Measurements from ENCODE around the gene RAB36. TPM values are rescaled to one million over a fixed set of nuclear protein-coding genes. Genes with fewer than 3 reads are reported as not detected.

The RAB36 gene
- total RNA-seq, 4 donors from 2014 or later = 0.35 to 0.55 TPM; not detected in 2

GRCh38 chr22:23166841-23167616 is 21.8 kb downstream of the RAB36 start:
- in situ Hi-C loops (cut with MboI; ENCODE audit: low sequenced_read_pairs in 4 of 4) = no loop called here

GRCh38 chr22:23168391-23169042 is 23.2 kb downstream of the RAB36 start:
- no peak for TF ChIP-seq POLR2A (IDR thresholded peaks at IDR 0.05)
- TF ChIP-seq, protein P1, sequence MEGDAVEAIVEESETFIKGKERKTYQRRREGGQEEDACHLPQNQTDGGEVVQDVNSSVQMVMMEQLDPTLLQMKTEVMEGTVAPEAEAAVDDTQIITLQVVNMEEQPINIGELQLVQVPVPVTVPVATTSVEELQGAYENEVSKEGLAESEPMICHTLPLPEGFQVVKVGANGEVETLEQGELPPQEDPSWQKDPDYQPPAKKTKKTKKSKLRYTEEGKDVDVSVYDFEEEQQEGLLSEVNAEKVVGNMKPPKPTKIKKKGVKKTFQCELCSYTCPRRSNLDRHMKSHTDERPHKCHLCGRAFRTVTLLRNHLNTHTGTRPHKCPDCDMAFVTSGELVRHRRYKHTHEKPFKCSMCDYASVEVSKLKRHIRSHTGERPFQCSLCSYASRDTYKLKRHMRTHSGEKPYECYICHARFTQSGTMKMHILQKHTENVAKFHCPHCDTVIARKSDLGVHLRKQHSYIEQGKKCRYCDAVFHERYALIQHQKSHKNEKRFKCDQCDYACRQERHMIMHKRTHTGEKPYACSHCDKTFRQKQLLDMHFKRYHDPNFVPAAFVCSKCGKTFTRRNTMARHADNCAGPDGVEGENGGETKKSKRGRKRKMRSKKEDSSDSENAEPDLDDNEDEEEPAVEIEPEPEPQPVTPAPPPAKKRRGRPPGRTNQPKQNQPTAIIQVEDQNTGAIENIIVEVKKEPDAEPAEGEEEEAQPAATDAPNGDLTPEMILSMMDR (IDR thresholded peaks at IDR 0.05 in 4 of 5, conservative IDR thresholded peaks at IDR 0.05 in 1 of 5) = no peak
- Histone ChIP-seq H3K36me3 (no peaks in the 10 kb centered on the region), H3K4me1 (no peaks in the 10 kb centered on the region), H3K4me3 (no peak overlapping the region), H3K27ac (no peak overlapping the region), H3K27me3 (no peaks in the 10 kb centered on the region), H3K9me3 (no peaks in the 10 kb centered on the region)
- in situ Hi-C loops (cut with MboI; ENCODE audit: low sequenced_read_pairs in 4 of 4) (no loop called here), intact Hi-C loops (cut with DNase I; ENCODE audit: low total_unique reads) (no loop called here)
- DNase-seq (no peak), ATAC-seq (no peak)

More at GRCh38 chr22:23166841-23167616, 21.8 kb downstream of the RAB36 start:
- Histone ChIP-seq H3K9me3 (no peaks in the 10 kb centered on the region), H3K4me3 (no peak overlapping the region), H3K36me3 (no peaks in the 10 kb centered on the region), H3K27ac (no peak overlapping the region), H3K27me3 (no peaks in the 10 kb centered on the region), H3K4me1 (no peaks in the 10 kb centered on the region)
- intact Hi-C loops (cut with DNase I; ENCODE audit: low total_unique reads) = no loop called here
- ATAC-seq (no peak), DNase-seq (no peak)
- TF ChIP-seq POLR2A (IDR thresholded peaks at IDR 0.05) = no peak
- TF ChIP-seq, protein P1 (IDR thresholded peaks at IDR 0.05 in 4 of 5, conservative IDR thresholded peaks at IDR 0.05 in 1 of 5) = no peak

DNA sequence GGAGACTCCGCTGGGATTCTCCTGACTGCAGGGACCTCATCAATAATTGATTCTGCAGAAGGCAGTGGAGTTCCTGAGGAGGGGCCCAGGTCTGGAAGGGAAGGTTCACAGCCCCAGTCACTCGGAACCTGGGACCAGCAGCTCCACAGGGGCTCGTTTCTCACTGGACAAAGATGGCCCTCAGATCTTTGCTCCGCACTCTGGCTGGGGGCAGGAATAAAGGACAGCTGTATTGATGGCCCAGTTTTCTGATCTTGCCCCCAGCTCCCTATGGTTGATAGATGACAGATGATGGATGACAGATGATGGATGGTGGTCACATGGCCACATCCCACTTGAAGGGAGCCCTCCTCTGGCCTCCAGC is 23.7 kb downstream of the RAB36 start:
- intact Hi-C loops (cut with DNase I; ENCODE audit: low total_unique reads) (no loop called here), in situ Hi-C loops (cut with MboI; ENCODE audit: low sequenced_read_pairs in 4 of 4) (no loop called here)
- TF ChIP-seq, protein P1 (IDR thresholded peaks at IDR 0.05 in 4 of 5, conservative IDR thresholded peaks at IDR 0.05 in 1 of 5) = no peak
- no peak for TF ChIP-seq POLR2A (IDR thresholded peaks at IDR 0.05)
- Histone ChIP-seq H3K27me3 (no peaks in the 10 kb centered on the region), H3K4me3 (no peak overlapping the region), H3K4me1 (no peaks in the 10 kb centered on the region), H3K9me3 (no peaks in the 10 kb centered on the region), H3K36me3 (no peaks in the 10 kb centered on the region), H3K27ac (no peak overlapping the region)
- DNase-seq (no peak), ATAC-seq (no peak)

DNA sequence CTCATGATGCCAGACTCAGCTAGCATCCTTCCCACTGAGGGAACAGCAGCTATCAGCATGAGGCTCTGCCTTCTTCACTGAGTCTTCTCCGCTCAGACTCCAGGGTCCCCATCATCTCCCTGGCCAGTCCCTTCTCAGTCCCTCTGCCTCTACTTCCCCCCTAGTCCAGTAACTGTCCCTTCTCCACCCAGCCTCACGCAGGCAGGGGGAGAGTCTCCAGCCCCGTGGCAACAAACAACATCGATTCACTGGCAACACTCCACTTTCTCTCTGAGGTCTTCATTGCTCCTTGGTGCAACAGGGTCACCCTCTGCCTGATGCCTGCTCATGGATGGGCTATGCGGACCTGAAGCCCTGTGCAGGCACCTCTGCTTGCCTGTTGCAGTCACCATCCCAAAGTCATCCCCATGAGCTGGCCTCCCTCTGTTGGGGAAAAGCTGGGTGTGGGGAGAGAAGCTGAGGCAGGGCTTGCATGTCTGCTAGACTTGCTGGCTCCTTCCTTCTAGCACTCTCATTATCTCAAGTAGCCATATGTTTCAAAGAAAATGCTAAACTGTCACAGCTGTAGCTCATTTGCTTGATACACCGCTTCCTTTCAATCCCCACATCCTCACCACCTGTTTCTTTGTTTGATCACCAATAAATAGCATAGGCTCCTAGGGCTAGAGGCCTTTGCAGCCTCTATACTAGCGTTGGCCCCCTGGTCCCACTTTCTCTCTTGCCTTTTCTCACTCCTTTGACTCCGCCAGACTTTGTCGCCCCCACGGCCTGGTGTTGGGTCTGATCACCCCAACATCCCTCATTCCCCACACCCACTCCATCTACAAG is 30.8 kb downstream of the RAB36 start:
- peaks cover 13 to 16% of the 10 kb centered on the region in 2 donors for H3K4me1 ChIP-seq
- ATAC-seq (no peak), DNase-seq (no peak)
- in situ Hi-C loops (cut with MboI; ENCODE audit: low sequenced_read_pairs in 4 of 4) = loop anchor here (5.0 to 25.0 kb wide), 4 partner anchors 101 to 211 kb away; no protein-coding TSS in a partner anchor
- no peaks in the 10 kb centered on the region for H3K27me3 ChIP-seq
- H3K27ac ChIP-seq = no peak overlapping the region
- H3K4me3 ChIP-seq = no peak overlapping the region
- no peak for TF ChIP-seq POLR2A (IDR thresholded peaks at IDR 0.05)
- TF ChIP-seq, protein P1 (IDR thresholded peaks at IDR 0.05 in 4 of 5, conservative IDR thresholded peaks at IDR 0.05 in 1 of 5) = no peak
- H3K36me3 ChIP-seq = no peaks in the 10 kb centered on the region
- intact Hi-C loops (cut with DNase I; ENCODE audit: low total_unique reads) = loop anchor here (5.0 kb wide), 1 partner anchor 211 kb away; no protein-coding TSS in a partner anchor
- H3K9me3 ChIP-seq = no peaks in the 10 kb centered on the region

All from gastrocnemius medialis (tissue), 4 donors.